ENCODE measurements around the gene SEZ6L.

SEZ6L gene

DNA sequence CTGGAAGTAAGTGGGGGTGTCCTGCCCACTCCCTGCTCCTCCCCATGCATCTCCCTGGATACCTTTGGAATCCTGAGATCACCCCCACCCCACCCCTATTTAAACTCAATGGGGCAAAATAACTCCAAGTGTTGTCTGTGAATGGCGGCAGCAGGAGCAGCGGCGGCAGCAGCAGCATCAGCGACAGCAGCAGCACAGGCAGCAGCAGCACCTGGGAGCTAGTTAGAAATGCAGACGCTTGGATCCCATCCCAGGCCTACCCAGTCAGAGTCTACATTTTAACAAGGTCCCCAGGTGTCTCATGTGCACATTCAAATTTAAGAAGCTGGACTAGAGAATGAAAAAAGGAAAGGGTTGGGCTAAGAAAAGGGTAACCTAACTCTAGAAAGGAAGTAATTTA is 82.6 kb downstream of the SEZ6L start:
- no peak for FAIRE-seq
- no peak for DNase-seq (ENCODE audit: insufficient read length, low spot score)
- TF ChIP-seq TAF1 (IDR thresholded peaks at IDR 0.05; ENCODE audit: low read depth, low read length) (no peak), POLR2A (IDR thresholded peaks at IDR 0.05; ENCODE audit: low read depth, low read length) (no peak), SPI1 (IDR thresholded peaks at IDR 0.05; ENCODE audit: low read depth, low read length) (no peak), POU2F2 (IDR thresholded peaks at IDR 0.05; ENCODE audit: low read depth, low read length) (no peak), PAX5 (IDR thresholded peaks at IDR 0.05; ENCODE audit: insufficient read depth, low read length, severe bottlenecking) (no peak), POLR2AphosphoS5 (IDR thresholded peaks at IDR 0.05; ENCODE audit: low read depth, low read length) (no peak)

DNA sequence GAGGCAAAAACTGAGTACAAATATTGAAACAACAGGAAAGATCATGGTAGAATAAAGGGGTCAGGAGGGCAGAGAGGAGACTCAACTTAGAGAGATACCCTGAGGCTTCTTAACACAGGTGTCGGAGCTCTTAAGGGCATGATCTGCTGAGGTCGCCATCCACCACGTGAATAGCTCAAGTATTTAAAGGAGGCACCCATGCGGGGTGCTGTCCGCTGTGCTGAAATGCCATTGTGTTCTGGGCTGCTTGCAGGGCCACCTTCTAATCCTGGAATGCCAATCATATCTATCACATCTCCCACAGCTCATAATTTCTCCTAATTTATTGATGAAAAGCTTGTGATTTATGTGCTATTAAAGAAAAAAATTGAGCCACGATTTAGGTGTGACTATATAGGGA is 90.2 kb downstream of the SEZ6L start:
- TF ChIP-seq TAF1 (IDR thresholded peaks at IDR 0.05; ENCODE audit: low read depth, low read length) (no peak), POLR2A (IDR thresholded peaks at IDR 0.05; ENCODE audit: low read depth, low read length) (no peak), POU2F2 (IDR thresholded peaks at IDR 0.05; ENCODE audit: low read depth, low read length) (no peak), SPI1 (IDR thresholded peaks at IDR 0.05; ENCODE audit: low read depth, low read length) (no peak), POLR2AphosphoS5 (IDR thresholded peaks at IDR 0.05; ENCODE audit: low read depth, low read length) (no peak), PAX5 (IDR thresholded peaks at IDR 0.05; ENCODE audit: insufficient read depth, low read length, severe bottlenecking) (no peak)
- no peak for DNase-seq (ENCODE audit: insufficient read length, low spot score)
- FAIRE-seq: no peak

DNA sequence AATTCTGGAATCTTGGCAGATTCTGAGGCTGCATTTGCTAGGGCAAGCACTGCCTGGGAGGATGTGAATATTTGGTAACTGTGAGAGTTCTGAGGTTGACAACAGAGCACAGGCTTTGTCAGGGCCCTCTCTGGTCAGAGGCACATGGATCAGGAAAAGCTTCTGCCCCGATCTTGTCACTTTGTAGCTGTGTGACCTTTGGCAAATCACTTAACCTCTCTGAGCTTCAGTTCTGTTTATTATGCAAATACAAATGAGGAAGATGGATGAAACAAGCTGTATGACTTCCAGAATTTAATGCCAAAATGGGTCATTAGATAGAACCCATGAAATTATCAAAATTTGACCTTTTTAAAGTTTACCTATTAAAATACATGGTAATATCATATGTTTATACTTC is 94.9 kb downstream of the SEZ6L start:
- no peak for FAIRE-seq
- DNase-seq (ENCODE audit: insufficient read length, low spot score): no peak
- TF ChIP-seq TAF1 (IDR thresholded peaks at IDR 0.05; ENCODE audit: low read depth, low read length) (no peak), POLR2AphosphoS5 (IDR thresholded peaks at IDR 0.05; ENCODE audit: low read depth, low read length) (no peak), SPI1 (IDR thresholded peaks at IDR 0.05; ENCODE audit: low read depth, low read length) (no peak), POLR2A (IDR thresholded peaks at IDR 0.05; ENCODE audit: low read depth, low read length) (no peak), POU2F2 (IDR thresholded peaks at IDR 0.05; ENCODE audit: low read depth, low read length) (no peak), PAX5 (IDR thresholded peaks at IDR 0.05; ENCODE audit: insufficient read depth, low read length, severe bottlenecking) (no peak)

DNA sequence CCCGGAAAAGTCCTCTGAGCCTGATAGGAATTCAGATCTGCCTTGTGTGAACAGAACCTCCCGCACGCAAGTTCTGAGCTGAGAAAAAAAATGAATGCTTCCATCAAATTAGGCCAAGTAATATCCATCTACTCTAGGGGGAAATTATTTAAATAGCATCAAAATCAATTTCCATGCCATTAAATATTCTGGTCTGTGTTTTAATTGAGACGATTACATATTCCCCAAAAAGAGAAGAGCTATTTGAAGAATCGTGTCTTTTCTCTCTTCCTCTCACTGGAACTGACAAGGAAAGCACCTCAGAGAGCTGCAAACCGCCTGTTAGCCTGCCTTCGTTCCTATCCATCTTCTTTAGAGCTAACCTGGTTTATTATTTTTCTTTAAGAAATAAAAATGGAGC is 96.0 kb downstream of the SEZ6L start:
- DNase-seq (ENCODE audit: insufficient read length, low spot score): no peak
- no peak for FAIRE-seq
- TF ChIP-seq POU2F2 (IDR thresholded peaks at IDR 0.05; ENCODE audit: low read depth, low read length) (no peak), SPI1 (IDR thresholded peaks at IDR 0.05; ENCODE audit: low read depth, low read length) (no peak), TAF1 (IDR thresholded peaks at IDR 0.05; ENCODE audit: low read depth, low read length) (no peak), PAX5 (IDR thresholded peaks at IDR 0.05; ENCODE audit: insufficient read depth, low read length, severe bottlenecking) (no peak), POLR2A (IDR thresholded peaks at IDR 0.05; ENCODE audit: low read depth, low read length) (no peak)

DNA sequence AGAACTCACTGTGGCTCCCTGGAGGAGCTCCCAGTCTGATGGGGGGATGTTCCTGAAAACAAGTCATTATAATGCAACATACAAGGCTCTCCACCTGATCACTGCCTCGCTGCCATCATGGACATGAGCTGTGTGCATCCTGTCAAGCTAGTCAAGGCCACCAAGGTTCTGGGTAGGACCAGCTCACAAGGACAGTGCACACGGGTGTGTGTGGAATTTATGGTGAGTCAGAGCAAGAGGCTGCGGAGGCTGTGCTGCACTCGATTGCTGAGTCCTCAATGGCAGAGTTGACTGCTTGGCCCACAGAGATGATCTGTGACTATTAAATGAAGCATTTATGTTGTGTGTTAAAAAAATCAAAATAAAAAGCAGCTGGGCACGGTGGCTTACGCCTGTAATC is 96.6 kb downstream of the SEZ6L start:
- TF ChIP-seq PAX5 (IDR thresholded peaks at IDR 0.05; ENCODE audit: insufficient read depth, low read length, severe bottlenecking) (no peak), POLR2A (IDR thresholded peaks at IDR 0.05; ENCODE audit: low read depth, low read length) (no peak), POLR2AphosphoS5 (IDR thresholded peaks at IDR 0.05; ENCODE audit: low read depth, low read length) (no peak), SPI1 (IDR thresholded peaks at IDR 0.05; ENCODE audit: low read depth, low read length) (no peak), POU2F2 (IDR thresholded peaks at IDR 0.05; ENCODE audit: low read depth, low read length) (no peak), TAF1 (IDR thresholded peaks at IDR 0.05; ENCODE audit: low read depth, low read length) (no peak)
- no peak for DNase-seq (ENCODE audit: insufficient read length, low spot score)
- no peak for FAIRE-seq

DNA sequence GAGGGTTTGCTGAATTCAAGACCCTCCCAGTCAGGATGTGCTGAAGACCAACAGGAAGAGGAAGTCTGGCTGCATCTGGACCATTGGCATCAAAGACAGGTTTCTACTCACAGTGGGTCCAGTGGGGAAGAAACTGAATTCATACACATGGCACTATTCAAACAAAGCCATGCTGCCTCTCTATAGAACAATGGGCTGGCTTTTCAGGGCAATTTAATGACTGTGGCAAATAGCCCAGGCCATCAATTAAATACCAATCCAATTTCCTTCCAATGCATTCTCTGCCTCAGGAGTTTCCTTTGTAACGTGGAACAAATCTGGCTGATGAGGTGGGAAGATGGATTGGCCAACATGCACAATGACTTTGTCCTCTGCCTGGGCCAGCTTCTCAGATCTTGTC is 98.6 kb downstream of the SEZ6L start:
- no peak for FAIRE-seq
- no peak for TF ChIP-seq POLR2A (IDR thresholded peaks at IDR 0.05; ENCODE audit: low read depth, low read length)
- TF ChIP-seq PAX5 (IDR thresholded peaks at IDR 0.05; ENCODE audit: insufficient read depth, low read length, severe bottlenecking): no peak
- TF ChIP-seq POU2F2 (IDR thresholded peaks at IDR 0.05; ENCODE audit: low read depth, low read length): no peak
- no peak for TF ChIP-seq TAF1 (IDR thresholded peaks at IDR 0.05; ENCODE audit: low read depth, low read length)
- TF ChIP-seq POLR2AphosphoS5 (IDR thresholded peaks at IDR 0.05; ENCODE audit: low read depth, low read length): no peak
- no peak for TF ChIP-seq SPI1 (IDR thresholded peaks at IDR 0.05; ENCODE audit: low read depth, low read length)
- DNase-seq (ENCODE audit: insufficient read length, low spot score): no peak

DNA sequence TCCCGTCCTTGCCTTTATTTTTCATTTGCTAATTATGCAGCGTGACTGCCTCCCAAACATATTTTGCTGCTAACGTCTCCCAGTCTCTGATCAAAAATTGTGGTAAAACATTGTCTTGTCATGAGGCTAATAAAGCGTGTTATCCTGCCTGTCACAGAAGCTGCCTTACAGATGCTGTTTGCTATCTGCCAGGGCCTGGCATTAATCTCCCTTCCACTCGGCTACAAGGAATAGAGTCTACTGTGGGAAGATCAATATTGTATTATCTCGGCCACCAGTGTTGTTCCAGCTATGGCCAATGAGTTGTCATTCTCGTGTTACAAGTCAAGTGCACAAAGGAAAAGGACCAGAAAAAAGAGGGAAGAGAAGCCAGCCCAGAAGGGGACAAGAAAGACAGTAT is 100.3 kb downstream of the SEZ6L start:
- FAIRE-seq: no peak
- no peak for DNase-seq (ENCODE audit: insufficient read length, low spot score)
- TF ChIP-seq POLR2A (IDR thresholded peaks at IDR 0.05; ENCODE audit: low read depth, low read length) (no peak), PAX5 (IDR thresholded peaks at IDR 0.05; ENCODE audit: insufficient read depth, low read length, severe bottlenecking) (no peak), POLR2AphosphoS5 (IDR thresholded peaks at IDR 0.05; ENCODE audit: low read depth, low read length) (no peak), POU2F2 (IDR thresholded peaks at IDR 0.05; ENCODE audit: low read depth, low read length) (no peak), SPI1 (IDR thresholded peaks at IDR 0.05; ENCODE audit: low read depth, low read length) (no peak), TAF1 (IDR thresholded peaks at IDR 0.05; ENCODE audit: low read depth, low read length) (no peak)

DNA sequence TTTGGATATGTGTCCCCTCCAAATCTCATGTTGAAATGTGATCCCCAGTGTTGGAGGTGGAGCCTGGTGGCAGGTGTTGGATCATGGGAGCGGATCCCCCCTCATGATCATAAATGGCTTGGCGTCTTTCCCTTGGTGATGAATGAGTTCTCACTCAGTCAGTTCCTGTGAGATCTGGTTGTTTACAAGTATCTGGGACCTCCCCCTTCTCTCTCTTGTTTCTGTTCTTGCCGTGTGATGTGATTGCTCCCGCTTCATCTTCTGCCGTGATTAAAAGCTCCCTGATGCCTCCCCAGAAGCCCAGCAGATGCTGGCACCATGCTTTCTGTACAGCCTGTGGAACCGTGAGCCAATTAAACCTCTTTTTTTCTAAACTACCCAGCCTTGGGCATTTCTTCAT is 102.2 kb downstream of the SEZ6L start:
- TF ChIP-seq PAX5 (IDR thresholded peaks at IDR 0.05; ENCODE audit: insufficient read depth, low read length, severe bottlenecking) (no peak), POU2F2 (IDR thresholded peaks at IDR 0.05; ENCODE audit: low read depth, low read length) (no peak), POLR2A (IDR thresholded peaks at IDR 0.05; ENCODE audit: low read depth, low read length) (no peak)
- FAIRE-seq (no peak), DNase-seq (ENCODE audit: insufficient read length, low spot score) (no peak)

DNA sequence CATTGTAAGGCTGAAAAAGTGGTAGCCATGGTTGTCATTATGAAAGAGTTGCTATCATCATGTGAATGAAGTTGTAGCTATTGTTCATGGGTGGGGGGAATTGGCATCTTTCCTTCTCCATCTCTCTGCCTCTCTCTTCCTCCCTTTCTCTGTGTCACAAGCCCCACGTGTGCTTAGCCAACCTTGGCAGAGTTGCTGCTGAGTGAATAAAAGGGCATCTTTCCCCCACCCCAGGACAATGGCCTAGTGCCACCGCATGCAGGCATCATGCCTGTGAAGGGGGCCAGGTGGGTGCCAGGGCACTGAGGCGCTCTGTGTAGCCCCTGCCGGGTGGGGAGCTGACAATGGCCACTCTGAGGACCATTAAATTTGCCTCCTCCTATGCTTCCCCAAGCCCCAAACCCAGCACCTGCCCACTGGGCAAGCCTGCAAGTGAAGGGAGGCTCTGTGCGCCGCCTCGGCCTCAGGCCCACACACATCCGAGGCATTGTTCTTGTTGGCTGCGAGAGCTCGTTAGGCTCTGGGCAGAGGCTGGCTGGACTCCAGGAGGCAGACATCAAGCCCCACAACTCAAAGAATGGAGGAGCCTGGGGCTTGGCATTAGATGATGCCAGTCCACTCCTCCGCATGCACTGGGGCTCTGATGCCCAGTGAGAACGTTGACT is 103.9 kb downstream of the SEZ6L start:
- FAIRE-seq: no peak
- TF ChIP-seq TAF1 (IDR thresholded peaks at IDR 0.05; ENCODE audit: low read depth, low read length) (no peak), POU2F2 (IDR thresholded peaks at IDR 0.05; ENCODE audit: low read depth, low read length) (no peak), PAX5 (IDR thresholded peaks at IDR 0.05; ENCODE audit: insufficient read depth, low read length, severe bottlenecking) (no peak), POLR2A (IDR thresholded peaks at IDR 0.05; ENCODE audit: low read depth, low read length) (no peak)

DNA sequence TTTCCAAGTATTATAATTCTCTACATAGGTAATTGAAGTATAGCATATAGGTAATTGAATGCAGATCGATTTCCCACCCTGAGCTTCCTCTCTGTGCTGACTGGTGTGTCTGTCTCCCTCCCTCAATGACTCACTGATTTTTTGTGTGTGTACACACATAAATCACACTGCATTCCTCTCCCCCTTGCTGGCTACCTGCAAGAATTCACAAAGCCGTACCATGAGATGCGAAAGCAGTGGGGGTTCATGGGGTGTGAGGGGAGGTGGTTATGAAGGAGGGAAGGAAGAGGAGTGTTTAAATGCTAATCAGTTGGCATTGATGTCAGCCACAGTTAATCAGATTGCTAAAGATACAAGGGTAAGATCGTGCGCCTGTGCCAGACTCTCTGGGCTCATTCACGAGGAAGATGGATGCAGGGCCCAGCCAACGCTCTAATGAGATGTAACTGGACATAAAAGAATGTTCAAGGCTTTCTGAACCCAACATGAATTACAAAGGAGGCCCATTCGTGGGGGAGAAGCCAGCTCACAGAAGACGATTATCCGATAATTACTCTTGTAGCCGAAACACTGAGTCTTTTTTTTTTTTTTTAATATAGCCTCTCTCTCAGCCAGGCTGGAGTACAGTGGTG is 107.4 kb downstream of the SEZ6L start:
- DNase-seq (ENCODE audit: insufficient read length, low spot score): no peak
- TF ChIP-seq POLR2A (IDR thresholded peaks at IDR 0.05; ENCODE audit: low read depth, low read length) (no peak), POU2F2 (IDR thresholded peaks at IDR 0.05; ENCODE audit: low read depth, low read length) (no peak), POLR2AphosphoS5 (IDR thresholded peaks at IDR 0.05; ENCODE audit: low read depth, low read length) (no peak), SPI1 (IDR thresholded peaks at IDR 0.05; ENCODE audit: low read depth, low read length) (no peak), PAX5 (IDR thresholded peaks at IDR 0.05; ENCODE audit: insufficient read depth, low read length, severe bottlenecking) (no peak), TAF1 (IDR thresholded peaks at IDR 0.05; ENCODE audit: low read depth, low read length) (no peak)
- no peak for FAIRE-seq

More for the DNA sequence above, 103.9 kb downstream of the SEZ6L start:
- DNase-seq (ENCODE audit: insufficient read length, low spot score): no peak
